GM12878 (cell line): ENCODE data around the gene SETBP1. TPM values are rescaled to one million over a fixed set of nuclear protein-coding genes. Genes with fewer than 3 reads are reported as not detected.

Experiments used
- ATAC-seq: fragments of 200-7000 bp; cut with Tn5 transposase; 3 replicates; pipeline ENCODE4 v1.9.1; 2020; ENCODE audit warnings: mild to moderate bottlenecking, moderate library complexity
- BruUV-seq: library from RNA; stranded (reverse); fragments of 400-500 nt; replicated peaks from 2 replicates; lab custom pipeline; 2021; lab: Mats Ljungman, UMichigan
- CTCF ChIA-PET: fragments of 300-600 bp; sonication (Branson Sonifier 250); formaldehyde crosslinking; extraction: SDS; loops from one replicate; lab custom pipeline; 2021; ENCODE audit warnings: inconsistent platforms; lab: Yijun Ruan, JAX
- POLR2A ChIA-PET: fragments of 350-600 bp; formaldehyde crosslinking; extraction: SDS; loops from one replicate; lab custom pipeline; 2021; ENCODE audit warnings: inconsistent platforms; lab: Charles Lee
- RAD21 ChIA-PET: fragments of 300-600 bp; sonication (Branson Sonifier 250); formaldehyde crosslinking; loops from one replicate; lab custom pipeline; 2023; ENCODE audit warnings: antibody characterized with exemption; ENCODE audit not compliant: unreplicated experiment; lab: Charles Lee
- SMC1A ChIA-PET: fragments of 300-600 bp; sonication (Branson Sonifier 250); formaldehyde crosslinking; loops from one replicate; lab custom pipeline; 2023; ENCODE audit not compliant: unreplicated experiment, uncharacterized antibody; lab: Charles Lee
- DNase-seq: peaks from one replicate; pipeline ENCODE4 v3.0.0-alpha.2; 2011; ENCODE audit warnings: low read depth, low spot score
- FAIRE-seq: peaks from 3 replicates; lab custom pipeline; 2011; peaks lifted over from hg19 to GRCh38; lab: Jason Lieb, UNC
- H2AFZ ChIP-seq: 2 replicates; pipeline ENCODE4 v1.6.0; 2011; ENCODE audit warnings: low read depth, low read length, control low read depth; ENCODE audit not compliant: control insufficient read depth
- H3K27ac ChIP-seq: 2 replicates; pipeline ENCODE4 v1.5.1; 2011; ENCODE audit warnings: control low read depth; ENCODE audit not compliant: control insufficient read depth, insufficient read depth
- H3K27me3 ChIP-seq, 2 experiments: replicated peaks in 1 of 2; 2 replicates each; pipeline versions ENCODE4 v1.6.0 to v1.6.1; 2011; ENCODE audit warnings: low read length in 1 of 2; ENCODE audit not compliant: control insufficient read depth in 2 of 2, insufficient read depth in 2 of 2
- H3K36me3 ChIP-seq, 2 experiments: 2 replicates each; pipeline ENCODE4 v1.5.1; 2011; ENCODE audit warnings: low read length in 1 of 2; ENCODE audit not compliant: control insufficient read depth in 2 of 2, insufficient read depth in 2 of 2
- H3K4me1 ChIP-seq: 2 replicates; pipeline ENCODE4 v1.6.1; 2011; ENCODE audit warnings: mild to moderate bottlenecking, low read length, moderate library complexity, mixed read lengths; ENCODE audit not compliant: control insufficient read depth, insufficient read depth
- H3K4me2 ChIP-seq: 2 replicates; pipeline ENCODE4 v1.6.0; 2011; ENCODE audit warnings: control low read depth; ENCODE audit not compliant: control insufficient read depth, insufficient read depth
- H3K4me3 ChIP-seq: fragments of 200-600 bp; sonication (generic); 2 replicates; pipeline ENCODE4 v1.5.1; 2016
- H3K79me2 ChIP-seq: 2 replicates; pipeline ENCODE4 v1.6.0; 2011; ENCODE audit warnings: low read length; ENCODE audit not compliant: control insufficient read depth, insufficient read depth
- H3K9ac ChIP-seq: 2 replicates; pipeline ENCODE4 v1.8.0; 2011; ENCODE audit warnings: low read length, control low read depth, mixed read lengths; ENCODE audit not compliant: control insufficient read depth, insufficient read depth
- H3K9me3 ChIP-seq: replicated peaks from 3 replicates; pipeline ENCODE4 v1.5.1; 2011; ENCODE audit warnings: mild to moderate bottlenecking, low read length; ENCODE audit not compliant: control insufficient read depth, insufficient read depth
- H4K20me1 ChIP-seq: 2 replicates; pipeline ENCODE4 v1.6.0; 2011; ENCODE audit not compliant: control insufficient read depth, insufficient read depth
- HDAC2 ChIP-seq: fragments of 200-600 bp; sonication (generic); IDR thresholded peaks from 2 replicates; pipeline ENCODE4 v1.6.1; 2017
- HDGF ChIP-seq: fragments of 450-650 bp; IDR thresholded peaks from 2 replicates; pipeline ENCODE4 v1.6.1; 2016; ENCODE audit warnings: antibody characterized with exemption
- HSF1 ChIP-seq: fragments of 150-350 bp; IDR thresholded peaks from 2 replicates; pipeline ENCODE4 v1.6.1; 2014; ENCODE audit warnings: mild to moderate bottlenecking, low read depth, low read length
- MEF2A ChIP-seq: IDR thresholded peaks from 2 replicates; pipeline ENCODE4 v1.6.1; 2011; ENCODE audit warnings: low read depth, mild to moderate bottlenecking, low read length, moderate library complexity; ENCODE audit not compliant: insufficient read depth
- MTA3 ChIP-seq: IDR thresholded peaks from 2 replicates; pipeline ENCODE4 v1.6.1; 2012; ENCODE audit warnings: low read length, inconsistent platforms, borderline replicate concordance
- MYB ChIP-seq: fragments of 150-350 bp; IDR thresholded peaks from 2 replicates; pipeline ENCODE4 v1.6.1; 2014; ENCODE audit warnings: mild to moderate bottlenecking, low read depth, low read length, borderline replicate concordance
- PAX5 ChIP-seq: IDR thresholded peaks from 2 replicates; pipeline ENCODE4 v1.6.1; 2011; ENCODE audit warnings: low read depth, low read length, borderline replicate concordance
- PAX8 ChIP-seq: fragments of 450-650 bp; IDR thresholded peaks from 2 replicates; pipeline ENCODE4 v1.6.1; 2017; ENCODE audit warnings: mild to moderate bottlenecking, moderate library complexity
- RB1 ChIP-seq: fragments of 450-650 bp; formaldehyde crosslinking; IDR thresholded peaks from 2 replicates; pipeline ENCODE4 v1.6.1; 2017; ENCODE audit warnings: mild to moderate bottlenecking, borderline replicate concordance
- SMARCA5 ChIP-seq: fragments of 450-650 bp; IDR thresholded peaks from 2 replicates; pipeline ENCODE4 v1.6.1; 2017; ENCODE audit warnings: mild to moderate bottlenecking
- WGBS: methylation state at CpG from one replicate; pipeline ENCODE4 v1.1.6; 2016; ENCODE audit warnings: low lambda C conversion rate; ENCODE audit not compliant: insufficient replicate concordance, insufficient coverage; ENCODE audit errors: missing lambda C conversion rate; 5-methylcytosine and 5-hydroxymethylcytosine counted together
- in situ Hi-C: fragments of 300-500 bp; cut with MboI; formaldehyde crosslinking; loops from 9 replicates; pipeline ENCODE4 v1.14.3; 2018; ENCODE audit warnings: mixed read lengths
- intact Hi-C: fragments of 100-400 bp; cut with micrococcal nuclease; formaldehyde crosslinking; loops from one replicate; pipeline ENCODE4 v1.14.2; 2022; ENCODE audit not compliant: unreplicated experiment
- polyA plus RNA-seq, 11 experiments: library from polyadenylated mRNA; depleted of rRNA in 4 of 11; unstranded in 6 of 11; stranded (reverse) in 5 of 11; fragments of >200 nt; fragmentation: Nextera tagmentation in 4 of 11; fragmentation: Illumina TruSeq in 1 of 11; extraction: Ambion mirVana in 4 of 11; extraction: Trizol in 1 of 11; gene quantifications; 1 replicate in 1 of 11; 2 replicates in 10 of 11; pipeline versions ENCODE4 v1.2.1 to v1.2.3, GENCODE V29; 2011 to 2016; ENCODE audit warnings: inconsistent platforms in 2 of 11, missing spikeins in 2 of 11, low read depth in 1 of 11
- total RNA-seq, 4 experiments: library from RNA; depleted of rRNA in 3 of 4; stranded (reverse); fragments of >200 nt in 3 of 4; fragmentation: Illumina TruSeq in 1 of 4; extraction: Trizol in 1 of 4; gene quantifications; 2 replicates each; pipeline versions ENCODE4 v1.2.1 to v1.2.3, GENCODE V29; 2013 to 2021

SETBP1 gene
- total and polyA plus RNA-seq, 10 of the 15 experiments (the other 5 are each of a cell fraction or from before 2014, with no cell fraction given): 0.99 to 29.7 (median 8.3) TPM

- SMC1A ChIA-PET: interaction anchor here (0.8 to 1.8 kb wide), 7 partner anchors 13 to 541 kb away, joined by 3 to 7 read pairs (median 4); no protein-coding TSS in a partner anchor
Measured at GRCh38 chr18:44671914-44672313, 8.8 kb upstream of the SETBP1 start.

GRCh38 chr18:44672506-44672905 lies 8.2 kb upstream of the SETBP1 start:
- no TSS peak for BruUV-seq
- no peak overlapping the region for H3K4me2 ChIP-seq
- H2AFZ ChIP-seq: no peak overlapping the region
- no peaks in the 10 kb centered on the region for H4K20me1 ChIP-seq
- no peak overlapping the region for H3K9ac ChIP-seq
- ATAC-seq (no peak), FAIRE-seq (peak; percentile 38), DNase-seq (no peak)
- ChIA-PET POLR2A (no interaction called here), RAD21 (interaction anchor here (1.3 to 1.5 kb wide), 2 partner anchors 8 to 540 kb away, joined by 4 read pairs; partner anchors contain the start of gene SETBP1), SMC1A (interaction anchor here (1.1 to 1.8 kb wide), 6 partner anchors 10 to 223 kb away, joined by 3 to 7 read pairs (median 3); no protein-coding TSS in a partner anchor), CTCF (interaction anchor here (1.0 to 1.6 kb wide), 3 partner anchors 228 to 1050 kb away, joined by 3 to 5 read pairs (median 4); no protein-coding TSS in a partner anchor)
- WGBS: 17% methylated on average over 3 of the region's 3 CpGs
- intact Hi-C loops: loop anchor here (10.0 kb wide), 1 partner anchor 352 kb away; no protein-coding TSS in a partner anchor
- in situ Hi-C loops: no loop called here
- peaks cover 0 to 14% of the 10 kb centered on the region in 2 experiments; a peak in 2 of 4 replicates for H3K27me3 ChIP-seq
- H3K4me3 ChIP-seq: no peak overlapping the region
- H3K4me1 ChIP-seq: no peaks in the 10 kb centered on the region
- H3K36me3 ChIP-seq: no peaks in the 10 kb centered on the region
- TF ChIP-seq RB1: no peak
- no peak for TF ChIP-seq HDGF
- TF ChIP-seq HSF1: no peak
- no peak for TF ChIP-seq MYB
- no peak for TF ChIP-seq PAX5
- no peak for TF ChIP-seq MTA3
- H3K9me3 ChIP-seq: no peaks in the 10 kb centered on the region
- no peak overlapping the region for H3K27ac ChIP-seq
- no peaks in the 10 kb centered on the region for H3K79me2 ChIP-seq

More at GRCh38 chr18:44671914-44672313, 8.8 kb upstream of the SETBP1 start:
- no peak overlapping the region for H2AFZ ChIP-seq
- TF ChIP-seq HDAC2: no peak
- no peak for TF ChIP-seq SMARCA5
- no peak for TF ChIP-seq MEF2A
- TF ChIP-seq PAX8: no peak
- ChIA-PET RAD21 (interaction anchor here (1.0 to 1.5 kb wide), 3 partner anchors 9 to 547 kb away, joined by 3 to 4 read pairs (median 4); partner anchors contain the start of gene SETBP1), CTCF (interaction anchor here (0.6 to 1.6 kb wide), 5 partner anchors 228 to 1051 kb away, joined by 3 to 5 read pairs (median 4); no protein-coding TSS in a partner anchor), POLR2A (interaction anchor here (0.6 kb wide), 1 partner anchor 29 kb away, joined by 3 read pairs; no protein-coding TSS in a partner anchor)
- no TSS peak for BruUV-seq
- no peak overlapping the region for H3K4me2 ChIP-seq
- H3K4me1 ChIP-seq: no peaks in the 10 kb centered on the region
- no peak overlapping the region for H3K27ac ChIP-seq
- no peak overlapping the region for H3K9ac ChIP-seq
- H3K27me3 ChIP-seq: peaks cover 0 to 14% of the 10 kb centered on the region in 2 experiments; a peak in 3 of 4 replicates
- no peaks in the 10 kb centered on the region for H3K36me3 ChIP-seq
- intact Hi-C loops (loop anchor here (10.0 kb wide), 1 partner anchor 353 kb away; no protein-coding TSS in a partner anchor), in situ Hi-C loops (no loop called here)
- FAIRE-seq: peak; percentile 18
- WGBS: 25% methylated on average over 2 of the region's 2 CpGs
- H3K9me3 ChIP-seq: no peaks in the 10 kb centered on the region
- DNase-seq: no peak
- H3K79me2 ChIP-seq: no peaks in the 10 kb centered on the region
- no peak overlapping the region for H3K4me3 ChIP-seq
- H4K20me1 ChIP-seq: no peaks in the 10 kb centered on the region
- ATAC-seq: no peak; the same call in 2 of the 3 replicates
